ENCODE measurements around the gene KCNK17. TPM values are rescaled to one million over a fixed set of nuclear protein-coding genes. Genes with fewer than 3 reads are reported as not detected.
"Not testable (repeated sequence)": the region's sequence is repeated elsewhere in the genome, so short reads cannot be mapped to it uniquely, and the experiment has no call there.

Gene KCNK17
- total RNA-seq, 6 experiments from 2014 or later = not detected

DNA sequence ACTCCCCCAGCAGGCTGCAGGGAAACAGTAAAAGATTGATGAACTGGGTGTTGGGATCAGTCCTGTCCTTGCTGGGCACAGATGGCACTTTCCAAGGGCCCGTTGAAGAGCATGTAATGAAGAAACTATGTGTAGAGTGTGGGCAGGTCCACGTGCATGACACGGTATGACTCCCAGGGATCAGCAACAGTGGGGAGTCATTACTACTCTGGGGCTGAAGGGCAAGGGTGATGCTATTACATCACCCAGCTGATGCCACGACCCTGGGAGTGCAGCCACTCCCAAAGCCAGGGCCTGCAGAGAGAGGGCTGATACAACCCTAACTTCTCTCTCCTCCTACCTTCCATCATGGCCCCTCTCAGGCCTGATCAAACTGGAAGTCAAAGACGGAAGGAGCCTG is 20.1 kb downstream of the KCNK17 start:
- Mint-ChIP-seq H3K4me3 (no peak overlapping the region), H3K27ac (no peak overlapping the region), H3K4me1 (ENCODE audit: low read depth) (peaks cover 5% of the 10 kb centered on the region; the same call in 1 of the 2 replicates), H3K9me3 (no peaks in the 10 kb centered on the region; the same call in 1 of the 2 replicates), H3K36me3 (ENCODE audit: low read depth) (no peaks in the 10 kb centered on the region), H3K27me3 (ENCODE audit: insufficient read depth) (no peaks in the 10 kb centered on the region; the same call in none of the 2 replicates)
- TF ChIP-seq, protein P1, sequence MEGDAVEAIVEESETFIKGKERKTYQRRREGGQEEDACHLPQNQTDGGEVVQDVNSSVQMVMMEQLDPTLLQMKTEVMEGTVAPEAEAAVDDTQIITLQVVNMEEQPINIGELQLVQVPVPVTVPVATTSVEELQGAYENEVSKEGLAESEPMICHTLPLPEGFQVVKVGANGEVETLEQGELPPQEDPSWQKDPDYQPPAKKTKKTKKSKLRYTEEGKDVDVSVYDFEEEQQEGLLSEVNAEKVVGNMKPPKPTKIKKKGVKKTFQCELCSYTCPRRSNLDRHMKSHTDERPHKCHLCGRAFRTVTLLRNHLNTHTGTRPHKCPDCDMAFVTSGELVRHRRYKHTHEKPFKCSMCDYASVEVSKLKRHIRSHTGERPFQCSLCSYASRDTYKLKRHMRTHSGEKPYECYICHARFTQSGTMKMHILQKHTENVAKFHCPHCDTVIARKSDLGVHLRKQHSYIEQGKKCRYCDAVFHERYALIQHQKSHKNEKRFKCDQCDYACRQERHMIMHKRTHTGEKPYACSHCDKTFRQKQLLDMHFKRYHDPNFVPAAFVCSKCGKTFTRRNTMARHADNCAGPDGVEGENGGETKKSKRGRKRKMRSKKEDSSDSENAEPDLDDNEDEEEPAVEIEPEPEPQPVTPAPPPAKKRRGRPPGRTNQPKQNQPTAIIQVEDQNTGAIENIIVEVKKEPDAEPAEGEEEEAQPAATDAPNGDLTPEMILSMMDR (IDR thresholded peaks at IDR 0.05) = no peak
- DNase-seq = no peak

DNA sequence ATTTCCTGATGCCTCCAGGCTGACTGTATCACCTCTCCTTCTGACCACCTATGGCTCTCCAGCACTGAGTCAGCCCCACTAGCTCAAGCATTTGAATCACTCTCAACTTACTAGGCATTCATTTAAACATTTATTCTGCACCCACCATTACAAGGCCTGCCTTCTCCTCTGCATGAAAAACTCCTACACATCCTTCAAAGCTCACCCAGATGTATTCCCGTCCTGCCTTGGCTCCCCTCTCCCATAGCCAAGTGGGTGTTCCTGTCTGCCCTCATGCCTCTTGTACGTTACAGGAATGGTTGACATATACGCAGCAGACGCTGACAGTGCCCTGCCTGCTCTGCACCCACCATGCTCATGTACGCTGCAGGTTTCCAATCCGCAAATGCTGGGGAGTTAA is 21.6 kb downstream of the KCNK17 start:
- peaks cover 5% of the 10 kb centered on the region; the same call in 1 of the 2 replicates for H3K4me1 Mint-ChIP-seq (ENCODE audit: low read depth)
- no peaks in the 10 kb centered on the region for H3K36me3 Mint-ChIP-seq (ENCODE audit: low read depth)
- H3K27me3 Mint-ChIP-seq (ENCODE audit: insufficient read depth) = peaks cover 2% of the 10 kb centered on the region
- no peak overlapping the region for H3K4me3 Mint-ChIP-seq
- DNase-seq = no peak
- no peak overlapping the region for H3K27ac Mint-ChIP-seq
- TF ChIP-seq, protein P1 (IDR thresholded peaks at IDR 0.05) = no peak
- peaks cover 6% of the 10 kb centered on the region; the same call in 1 of the 2 replicates for H3K9me3 Mint-ChIP-seq

DNA sequence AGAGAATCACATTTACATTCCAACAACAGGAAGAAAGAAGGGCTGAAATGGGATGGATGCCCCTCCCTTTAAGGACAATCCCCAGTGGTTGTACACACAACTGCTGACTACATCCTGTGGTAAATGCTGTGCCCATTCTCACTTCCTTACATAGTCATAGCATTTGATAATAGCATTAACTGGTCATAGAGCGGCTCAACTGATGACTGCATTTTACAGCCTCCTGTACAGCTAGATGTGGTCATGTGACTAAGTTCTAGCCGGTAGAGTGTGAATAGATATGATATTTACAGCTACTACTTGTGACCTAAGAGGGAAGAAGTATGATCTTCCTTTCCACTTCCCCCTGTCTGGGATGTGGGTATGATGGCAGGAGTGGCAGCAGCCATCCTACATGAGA is 24.7 kb downstream of the KCNK17 start:
- H3K9me3 Mint-ChIP-seq = peaks cover 27% of the 10 kb centered on the region
- H3K4me3 Mint-ChIP-seq = no peak overlapping the region
- H3K36me3 Mint-ChIP-seq (ENCODE audit: low read depth) = no peaks in the 10 kb centered on the region
- H3K27me3 Mint-ChIP-seq (ENCODE audit: insufficient read depth) = peaks cover 4% of the 10 kb centered on the region
- no peak overlapping the region for H3K27ac Mint-ChIP-seq
- TF ChIP-seq, protein P1 (IDR thresholded peaks at IDR 0.05) = no peak
- H3K4me1 Mint-ChIP-seq (ENCODE audit: low read depth) = no peaks in the 10 kb centered on the region
- DNase-seq = no peak

DNA sequence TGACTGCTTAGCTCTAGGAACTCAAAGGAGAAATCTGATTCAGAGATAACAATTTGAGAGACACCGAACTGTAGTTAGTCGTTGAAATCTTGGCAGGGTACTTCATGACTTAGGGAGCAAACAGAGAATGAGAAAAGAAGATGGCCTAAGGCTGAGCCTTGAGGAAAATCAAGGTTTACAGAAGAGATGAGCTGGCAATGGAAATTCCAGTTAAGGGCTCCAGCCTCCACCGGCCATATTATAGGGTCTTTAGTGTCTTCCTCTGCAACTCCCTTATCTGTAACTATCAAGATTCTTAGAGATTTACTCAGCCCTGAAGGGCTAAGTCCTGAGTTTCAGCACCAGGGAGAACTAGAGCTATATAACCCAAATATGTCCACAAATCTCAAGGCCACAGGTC is 26.6 kb downstream of the KCNK17 start:
- H3K27me3 Mint-ChIP-seq (ENCODE audit: insufficient read depth) = peaks cover 4% of the 10 kb centered on the region
- TF ChIP-seq, protein P1 (IDR thresholded peaks at IDR 0.05) = no peak
- no peaks in the 10 kb centered on the region for H3K36me3 Mint-ChIP-seq (ENCODE audit: low read depth)
- DNase-seq = no peak
- H3K9me3 Mint-ChIP-seq = peaks cover 33% of the 10 kb centered on the region
- H3K4me1 Mint-ChIP-seq (ENCODE audit: low read depth) = no peaks in the 10 kb centered on the region
- H3K4me3 Mint-ChIP-seq = no peak overlapping the region
- no peak overlapping the region for H3K27ac Mint-ChIP-seq

DNA sequence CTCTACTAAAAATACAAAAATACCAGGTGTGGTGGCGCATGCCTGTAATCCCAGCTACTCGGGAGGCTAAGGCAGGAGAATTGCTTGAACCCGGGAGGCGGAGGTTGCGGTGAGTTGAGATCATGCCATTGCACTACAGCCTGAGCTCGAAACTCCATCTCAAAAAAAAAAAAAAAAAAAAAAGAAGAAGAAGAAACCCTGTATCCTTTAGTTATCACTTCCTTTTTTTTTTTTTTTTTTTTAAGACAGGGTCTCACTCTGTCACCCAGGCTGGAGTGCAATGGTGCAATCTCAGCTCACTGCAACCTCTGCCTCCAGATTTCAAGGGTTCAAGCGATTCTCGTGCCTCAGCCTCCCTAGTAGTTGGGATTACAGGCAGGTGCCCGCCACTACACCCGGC is 27.6 kb downstream of the KCNK17 start:
- not testable (repeated sequence) for H3K36me3 Mint-ChIP-seq (ENCODE audit: low read depth); H3K27ac Mint-ChIP-seq; H3K4me3 Mint-ChIP-seq

DNA sequence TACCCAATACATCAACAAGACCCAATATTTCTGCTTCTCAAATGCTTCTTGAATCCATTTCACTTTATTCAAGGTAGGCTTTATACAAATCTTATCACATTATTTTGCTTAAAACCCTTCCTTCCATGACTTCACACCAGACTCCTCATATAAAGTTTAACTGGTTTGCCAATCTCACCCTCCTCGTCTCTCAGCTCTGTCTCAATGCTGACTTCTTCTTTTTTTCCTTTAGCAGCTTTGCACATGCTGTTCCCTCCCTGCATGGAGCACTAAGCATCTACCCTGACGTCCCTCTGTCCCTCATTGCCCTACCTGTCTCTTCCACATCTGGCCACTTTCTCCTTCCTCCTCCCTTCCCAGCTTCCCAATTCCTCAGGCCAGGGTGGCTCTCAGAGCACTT is 31.4 kb downstream of the KCNK17 start:
- Mint-ChIP-seq H3K36me3 (ENCODE audit: low read depth) (no peaks in the 10 kb centered on the region), H3K27me3 (ENCODE audit: insufficient read depth) (peaks cover 2% of the 10 kb centered on the region), H3K27ac (no peak overlapping the region), H3K4me3 (no peak overlapping the region), H3K9me3 (peaks cover 41% of the 10 kb centered on the region), H3K4me1 (ENCODE audit: low read depth) (no peaks in the 10 kb centered on the region)
- TF ChIP-seq, protein P1 (IDR thresholded peaks at IDR 0.05) = no peak
- no peak for DNase-seq

More for the DNA sequence above, 27.6 kb downstream of the KCNK17 start:
- H3K9me3 Mint-ChIP-seq = peaks cover 36% of the 10 kb centered on the region
- not testable (repeated sequence) for DNase-seq; H3K4me1 Mint-ChIP-seq (ENCODE audit: low read depth); H3K27me3 Mint-ChIP-seq (ENCODE audit: insufficient read depth)

Measured in HFFc6 (cell line).